ENCODE measurements around the gene GNB1.

Gene GNB1

DNA sequence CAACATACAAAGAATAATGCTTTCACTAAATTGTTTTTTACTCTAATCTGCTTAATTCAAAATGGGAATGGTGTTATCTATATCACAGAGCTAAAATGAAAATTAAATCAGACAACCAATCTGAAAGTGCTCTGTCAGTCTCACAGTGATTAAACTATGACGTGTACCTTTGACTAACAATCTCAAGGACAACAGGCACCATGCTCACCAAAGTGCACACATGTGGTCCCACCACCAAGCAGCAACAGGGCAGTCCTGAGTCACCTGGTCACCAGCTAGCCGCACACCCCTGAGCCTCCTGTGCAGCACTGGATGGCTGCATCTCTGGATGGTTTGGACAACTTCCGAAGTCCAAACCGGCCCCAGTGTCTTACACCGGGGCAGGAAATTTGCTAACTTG lies 58.1 kb downstream of the GNB1 start:
- DNase-seq (ENCODE audit: low read depth in 2 of 3, low spot score in 2 of 3) = no peak

DNA sequence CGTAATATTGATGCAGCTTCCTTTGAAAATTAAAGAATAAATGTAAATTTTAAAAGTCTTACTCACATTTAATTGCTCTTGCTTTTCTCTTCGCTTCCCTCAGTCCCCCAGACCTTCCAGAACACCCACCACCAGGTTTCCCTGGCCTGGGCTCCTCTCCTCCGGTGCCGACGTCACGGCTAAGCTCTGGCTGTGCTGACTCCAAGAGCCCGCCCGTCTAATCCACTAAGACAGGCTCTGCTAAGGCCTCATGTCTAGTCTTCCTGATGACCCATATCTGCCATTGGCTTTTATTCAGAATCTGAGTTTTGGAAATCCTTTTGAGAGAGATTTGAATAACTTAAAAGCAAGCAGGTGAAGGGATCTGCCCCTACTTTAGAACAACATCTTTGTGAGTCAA lies 58.7 kb downstream of the GNB1 start:
- no peak for DNase-seq (ENCODE audit: low read depth in 2 of 3, low spot score in 2 of 3)

GRCh38 chr1:1827089-1827848 lies 63.6 kb downstream of the GNB1 start:
- DNase-seq (ENCODE audit: low read depth in 2 of 3, low spot score in 2 of 3) = no peak

- no peak for DNase-seq (ENCODE audit: low read depth in 2 of 3, low spot score in 2 of 3)
Measured at GRCh38 chr1:1826356-1827088, 64.4 kb downstream of the GNB1 start.

DNA sequence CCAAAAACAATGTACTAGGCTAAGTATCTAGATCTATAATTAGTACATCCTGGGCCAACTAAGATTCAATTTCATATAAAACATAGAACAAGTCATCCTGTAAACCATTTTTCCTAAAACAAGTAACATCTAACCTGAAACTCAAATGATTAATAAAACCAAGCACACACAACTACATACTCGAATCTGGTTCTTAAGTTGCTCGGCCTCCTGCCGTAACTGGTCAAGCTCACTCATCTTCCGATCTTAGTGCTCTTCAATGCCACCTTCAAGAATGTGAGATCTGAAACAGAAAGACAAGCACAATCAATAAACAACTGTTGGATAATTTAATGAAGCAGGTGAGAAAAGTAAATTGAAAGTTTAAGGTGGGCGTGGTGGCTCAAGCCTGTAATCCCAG lies 65.7 kb downstream of the GNB1 start:
- no peak for DNase-seq (ENCODE audit: low read depth in 2 of 3, low spot score in 2 of 3)

DNA sequence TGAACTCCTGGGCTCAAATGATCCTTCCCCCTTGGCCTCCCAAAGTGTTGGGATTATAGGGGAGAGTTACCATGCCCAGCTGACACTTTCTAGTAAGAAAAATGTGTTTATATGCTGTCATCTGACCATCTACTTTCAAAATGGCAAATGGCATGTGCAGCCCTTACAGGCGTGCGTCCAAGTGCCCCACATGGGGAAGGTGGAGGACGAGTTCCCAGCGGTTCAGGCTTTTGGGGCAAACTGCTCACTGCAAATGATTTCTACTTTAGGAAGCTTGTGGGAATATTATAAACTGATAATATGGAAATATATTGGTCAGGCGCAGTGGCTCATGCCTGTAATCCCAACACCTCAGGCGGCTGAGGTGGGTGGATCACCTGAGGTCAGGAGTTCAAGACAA lies 71.1 kb downstream of the GNB1 start:
- DNase-seq (ENCODE audit: low read depth in 2 of 3, low spot score in 2 of 3) = no peak

GRCh38 chr1:1817221-1817620 lies 73.7 kb downstream of the GNB1 start:
- DNase-seq (ENCODE audit: low read depth in 2 of 3, low spot score in 2 of 3) = no peak

DNA sequence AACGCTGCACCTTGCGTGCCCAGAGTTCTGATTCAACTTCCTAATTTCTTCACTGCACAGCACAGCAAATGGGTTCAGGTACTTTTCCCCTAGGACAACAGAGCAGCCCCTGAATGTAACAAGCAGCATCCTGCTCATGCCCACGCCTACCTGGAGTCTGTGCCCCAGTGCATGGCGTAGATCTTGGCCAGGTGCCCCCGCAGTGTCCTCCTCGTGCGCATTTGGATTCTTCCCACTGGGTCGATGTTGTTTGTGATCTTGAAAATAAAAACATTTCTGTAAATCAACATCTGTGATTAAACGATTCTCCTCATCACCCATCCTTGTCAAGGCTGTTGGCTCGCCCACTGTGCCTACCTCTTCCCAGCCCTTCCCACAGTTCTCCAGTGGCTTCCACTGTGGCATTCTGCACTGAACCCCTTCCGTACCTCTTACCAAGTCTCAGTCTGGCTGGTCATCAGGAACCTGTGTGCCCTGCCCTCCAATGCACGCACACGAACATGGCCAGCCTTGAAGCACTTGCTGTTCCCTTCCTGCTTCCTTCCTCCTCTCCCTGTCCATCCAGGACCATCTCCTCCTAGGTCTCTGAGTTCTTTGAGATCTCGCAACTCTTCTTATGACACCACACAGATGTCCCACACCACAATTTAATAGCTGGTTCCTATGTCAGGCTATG lies 75.1 kb downstream of the GNB1 start:
- DNase-seq (ENCODE audit: low read depth in 2 of 3, low spot score in 2 of 3) = no peak

GRCh38 chr1:1809489-1809888 lies 81.4 kb downstream of the GNB1 start:
- no peak for DNase-seq (ENCODE audit: low read depth in 2 of 3, low spot score in 2 of 3)

DNA sequence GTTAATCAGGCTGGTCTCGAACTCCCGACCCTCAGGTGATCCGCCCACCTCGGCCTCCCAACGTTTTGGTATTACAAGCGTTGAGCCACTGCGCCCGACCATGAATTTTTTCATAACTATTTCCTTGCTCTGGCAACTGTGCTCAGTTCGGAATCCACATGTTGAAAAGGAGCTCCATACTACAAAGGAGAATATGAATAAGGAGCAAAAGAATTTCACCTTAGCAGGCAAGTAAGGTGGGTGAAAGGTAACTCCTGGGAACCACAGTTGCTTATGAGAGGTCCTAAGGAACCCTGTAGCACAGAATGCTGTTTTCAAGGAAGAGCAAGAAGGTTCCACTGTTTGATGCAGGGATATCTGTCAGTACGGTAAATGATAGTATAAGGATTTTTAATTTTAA lies 82.7 kb downstream of the GNB1 start:
- no peak for DNase-seq (ENCODE audit: low read depth in 2 of 3, low spot score in 2 of 3)

- no peak for DNase-seq (ENCODE audit: low read depth in 2 of 3, low spot score in 2 of 3)
Measured at GRCh38 chr1:1806890-1807289, 84.0 kb downstream of the GNB1 start.

DNA sequence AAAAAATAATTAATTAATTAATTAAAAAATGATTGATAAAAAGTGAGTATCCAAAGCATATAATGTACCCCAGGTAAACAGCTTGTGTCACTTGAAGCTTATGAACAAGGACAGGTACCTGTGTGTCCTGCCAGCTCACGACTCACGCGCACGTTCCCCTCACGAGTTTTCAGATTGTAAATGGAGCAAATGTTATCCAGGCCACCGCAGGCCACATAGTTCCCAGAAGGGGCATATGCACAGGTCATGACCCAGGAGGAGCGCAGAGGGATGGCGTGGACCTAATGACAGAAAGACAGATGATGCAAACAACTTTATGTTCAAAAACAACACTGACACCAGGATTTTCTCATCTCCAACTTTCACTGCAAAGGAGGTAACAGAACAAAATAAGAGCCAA lies 86.6 kb downstream of the GNB1 start:
- no peak for DNase-seq (ENCODE audit: low read depth in 2 of 3, low spot score in 2 of 3)

GRCh38 chr1:1802871-1803270 lies 88.0 kb downstream of the GNB1 start:
- no peak for DNase-seq (ENCODE audit: low read depth in 2 of 3, low spot score in 2 of 3)

DNA sequence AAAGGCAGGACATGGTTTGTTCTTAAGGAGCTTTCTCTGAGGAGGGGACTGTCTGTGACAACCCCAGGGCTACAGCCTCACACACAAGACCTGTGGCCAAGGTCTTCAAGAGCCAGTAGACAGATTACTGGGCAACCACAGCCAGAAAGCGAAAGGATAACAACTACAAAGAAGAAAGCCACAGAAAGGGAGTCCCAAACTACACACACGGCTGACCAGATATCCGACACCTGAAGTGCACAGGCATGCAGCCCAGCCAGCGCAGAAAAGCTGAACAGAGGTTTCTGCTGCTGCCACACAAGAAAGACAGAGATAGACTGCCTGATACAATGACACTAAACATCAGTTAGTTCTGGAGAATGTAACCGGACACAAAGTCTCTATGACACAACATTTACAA lies 91.2 kb downstream of the GNB1 start:
- DNase-seq (ENCODE audit: low read depth in 2 of 3, low spot score in 2 of 3) = no peak

- DNase-seq (ENCODE audit: low read depth in 2 of 3, low spot score in 2 of 3) = no peak
Measured at GRCh38 chr1:1797731-1798341, 93.1 kb downstream of the GNB1 start.

DNA sequence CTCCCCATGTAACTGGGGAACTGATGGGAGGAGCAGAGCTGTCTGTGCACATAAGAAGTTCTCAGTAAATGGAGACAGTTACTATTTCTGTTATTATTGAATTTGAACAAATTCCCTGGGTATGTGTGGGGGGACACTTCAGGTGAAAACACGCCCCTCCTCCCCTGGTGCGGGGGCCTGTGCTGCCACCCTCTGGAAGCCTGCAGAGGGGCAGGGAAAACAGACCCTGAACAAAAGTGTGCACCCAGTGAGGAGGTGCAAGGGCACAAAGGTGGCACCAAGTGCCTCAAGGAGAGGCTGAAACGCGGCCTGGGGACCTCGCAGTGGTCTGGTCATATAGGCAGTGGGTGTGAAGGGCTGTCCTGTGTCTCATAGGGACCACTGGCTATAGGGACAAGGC lies 94.4 kb downstream of the GNB1 start:
- no peak for DNase-seq (ENCODE audit: low read depth in 2 of 3, low spot score in 2 of 3)

- no peak for DNase-seq (ENCODE audit: low read depth in 2 of 3, low spot score in 2 of 3)
Measured at GRCh38 chr1:1794999-1795398, 95.9 kb downstream of the GNB1 start.

- no peak for DNase-seq (ENCODE audit: low read depth in 2 of 3, low spot score in 2 of 3)
Measured at GRCh38 chr1:1793481-1794244, 97.2 kb downstream of the GNB1 start.

- DNase-seq (ENCODE audit: low read depth in 2 of 3, low spot score in 2 of 3) = no peak
Measured at GRCh38 chr1:1788646-1789431, 102.0 kb downstream of the GNB1 start.

GRCh38 chr1:1788136-1788535 lies 102.8 kb downstream of the GNB1 start:
- DNase-seq (ENCODE audit: low read depth in 2 of 3, low spot score in 2 of 3) = no peak
